ENCODE data around the gene USP36. TPM values are rescaled to one million over a fixed set of nuclear protein-coding genes. Genes with fewer than 3 reads are reported as not detected.
"Not testable (repeated sequence)": the region's sequence is repeated elsewhere in the genome, so short reads cannot be mapped to it uniquely, and the experiment has no call there.

Gene USP36
- 37.5 and 41.8 TPM in 2 replicates for total RNA-seq (2014; rRNA removed)
- percentile 92 among the genes with signal in this experiment for Bru-seq, nascent RNA
- BruChase-seq, experiment 1, labeled RNA remaining after a 6-hour chase: percentile 94 among the genes with signal in this experiment
- percentile 96 among the genes with signal in this experiment for BruChase-seq, experiment 2, labeled RNA remaining after a 2-hour chase
- long read RNA-seq, transcript USP36-210 (17 exons, 3,187 nt): major isoform, 5 of 72 reads
- long read RNA-seq, partial matches to known transcripts: 40 of 72 reads
- long read RNA-seq, other reads (novel, unspliced or antisense): 27 of 72 reads

DNA sequence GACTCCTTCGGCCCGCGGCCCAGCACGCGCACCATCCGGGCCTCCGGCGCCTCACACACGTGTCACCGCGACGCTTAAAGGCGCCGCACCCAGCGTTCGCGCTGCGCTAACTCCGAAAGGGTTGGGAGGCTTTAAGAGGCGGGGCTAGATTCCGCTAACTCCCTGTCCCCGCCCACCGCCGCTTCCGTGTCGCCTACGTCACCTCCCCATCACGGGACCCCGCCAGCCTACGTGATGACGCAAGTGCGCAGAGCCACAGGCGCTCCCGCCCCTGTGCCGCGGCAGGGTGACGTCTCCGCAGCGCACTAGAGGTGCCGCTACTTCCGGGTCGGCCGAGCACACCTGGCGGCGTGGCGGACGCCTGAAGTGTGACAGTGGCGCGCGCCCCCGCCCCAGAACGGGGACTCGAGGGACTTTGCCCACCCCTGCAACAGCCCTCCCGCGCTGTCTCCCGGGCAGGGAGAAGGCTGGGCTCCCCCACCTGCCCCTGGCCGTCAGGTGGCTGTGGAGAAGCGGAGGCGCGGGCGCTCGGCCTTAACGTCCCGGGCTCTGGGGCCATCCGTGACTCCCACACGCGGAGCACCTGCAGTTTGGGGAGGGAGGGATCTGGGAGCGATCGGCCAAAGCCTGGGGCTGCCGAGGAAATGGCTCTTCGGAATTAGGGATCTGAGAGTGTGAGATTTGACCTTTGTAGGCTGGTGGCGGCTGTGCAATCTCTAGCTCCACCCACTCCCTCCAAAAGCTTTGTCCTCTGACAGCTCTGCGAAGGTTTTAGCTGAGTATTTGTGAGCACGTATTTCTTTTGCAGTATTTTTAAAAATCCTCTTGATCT, at the start of gene USP36:
TSS of gene USP36 (minus strand) at position 35 of the 832 bp plus-strand sequence. CDS start 4,451 bp downstream, outside the sequence.
- POLR2A ChIA-PET (ENCODE audit: unreplicated experiment): interaction anchor here (0.6 to 0.7 kb wide), 4 partner anchors 10 to 477 kb away, joined by 3 to 6 read pairs (median 4); no protein-coding TSS in a partner anchor

DNA sequence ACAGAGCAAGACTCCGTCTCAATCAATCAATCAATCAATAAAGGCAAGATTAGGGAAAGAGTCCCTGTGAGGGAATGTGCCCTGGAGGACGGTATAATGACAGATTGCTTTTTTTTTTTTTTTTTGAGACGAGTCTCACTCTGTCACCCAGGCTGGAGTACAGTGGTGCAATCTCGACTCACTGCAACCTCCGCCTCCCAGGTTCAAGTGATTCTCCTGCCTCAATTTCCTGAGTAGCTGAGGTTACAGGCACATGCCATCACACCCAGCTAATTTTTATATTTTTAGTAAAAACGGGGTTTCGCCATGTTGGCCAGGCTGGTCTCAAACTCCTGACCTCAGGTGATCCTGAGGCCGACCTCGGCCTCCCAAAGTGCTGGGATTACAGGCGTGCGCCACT, 49.5 kb upstream of the USP36 start:
- CTCF ChIA-PET; H4K20me1 ChIP-seq (ENCODE audit: low read length); H3K4me3 ChIP-seq (ENCODE audit: low read length); H3K27me3 ChIP-seq (ENCODE audit: low read length); H3K9ac ChIP-seq (ENCODE audit: low read length); H3K9me2 ChIP-seq (replicated peaks; ENCODE audit: low read length); H3K9me3 ChIP-seq (ENCODE audit: low read length); DNase-seq; BruUV-seq (replicated peaks); ATAC-seq; H3K36me3 ChIP-seq (ENCODE audit: low read depth, low read length); H2AFZ ChIP-seq (ENCODE audit: low read length); H3K27ac ChIP-seq (ENCODE audit: low read length); intact Hi-C loops (cut with micrococcal nuclease); H3K4me2 ChIP-seq (ENCODE audit: low read length); H3F3A ChIP-seq (ENCODE audit: low read length, unreplicated experiment); POLR2A ChIA-PET (ENCODE audit: unreplicated experiment): not testable (repeated sequence)
- Histone ChIP-seq H3K4me1 (ENCODE audit: insufficient read depth, low read length) (peaks cover 14% of the 10 kb centered on the region), H3K79me2 (ENCODE audit: low read length) (peaks cover 18% of the 10 kb centered on the region)

More for the DNA sequence above, at the start of gene USP36:
- H3F3A ChIP-seq (ENCODE audit: low read length, unreplicated experiment): no peaks in the 10 kb centered on the region
- DNase-seq: peak; percentile 100
- peak within 1 kb of the TSS; percentile 99 for H3K9ac ChIP-seq (ENCODE audit: low read length)
- CTCF ChIA-PET: no interaction called here
- H3K4me1 ChIP-seq (ENCODE audit: insufficient read depth, low read length): peaks cover 39% of the 10 kb centered on the region
- peaks cover 19% of the 10 kb centered on the region for H3K36me3 ChIP-seq (ENCODE audit: low read depth, low read length)
- no peaks in the 10 kb centered on the region for H3K9me2 ChIP-seq (replicated peaks; ENCODE audit: low read length)
- H3K79me2 ChIP-seq (ENCODE audit: low read length): peaks cover 49% of the 10 kb centered on the region
- TF ChIP-seq EZH2phosphoT487 (IDR thresholded peaks at IDR 0.05; ENCODE audit: borderline replicate concordance, low read length): peak; percentile 55; the same call in 1 of the 2 replicates
- no peak for TF ChIP-seq EZH2 (IDR thresholded peaks at IDR 0.05; ENCODE audit: low read length, unreplicated experiment)
- peaks cover 34% of the 10 kb centered on the region for H4K20me1 ChIP-seq (ENCODE audit: low read length)
- H3K4me3 ChIP-seq (ENCODE audit: low read length): peak within 1 kb of the TSS; percentile 77
- no peaks in the 10 kb centered on the region for H3K9me3 ChIP-seq (ENCODE audit: low read length)
- H3K27me3 ChIP-seq (ENCODE audit: low read length): no peaks in the 10 kb centered on the region
- peak; percentile 82 for ATAC-seq
- H2AFZ ChIP-seq (ENCODE audit: low read length): peak within 1 kb of the TSS; percentile 73
- intact Hi-C loops (cut with micrococcal nuclease): loop anchor here (1.0 to 2.0 kb wide), 3 partner anchors 22 to 134 kb away; no protein-coding TSS in a partner anchor
- TSS peak; percentile 64 for BruUV-seq (replicated peaks)
- H3K27ac ChIP-seq (ENCODE audit: low read length): peak within 1 kb of the TSS; percentile 84
- H3K4me2 ChIP-seq (ENCODE audit: low read length): peak within 1 kb of the TSS; percentile 92

DNA sequence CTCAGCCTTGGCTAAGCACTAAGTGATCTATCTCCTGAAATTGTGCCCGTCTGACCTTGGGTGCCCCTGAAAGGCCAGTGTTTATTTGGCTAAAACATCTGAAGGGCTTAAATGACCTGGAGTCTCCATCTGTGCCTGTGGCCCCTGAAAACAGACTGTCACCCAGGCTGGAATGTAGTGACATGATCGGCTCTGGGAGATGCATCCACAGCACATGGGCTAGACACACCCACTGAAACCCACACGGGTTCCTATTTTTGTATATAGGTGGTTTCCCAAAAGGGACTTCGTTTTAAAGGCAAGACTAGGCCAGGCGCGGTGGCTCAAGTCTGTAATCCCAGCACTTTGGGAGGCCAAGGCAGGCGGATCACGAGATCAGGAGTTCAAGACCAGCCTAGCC, 48.9 kb upstream of the USP36 start:
- Histone ChIP-seq H3K27me3 (ENCODE audit: low read length) (no peaks in the 10 kb centered on the region), H4K20me1 (ENCODE audit: low read length) (0 out of 2 replicates have a peak, but pooled peaks cover 6% of the 10 kb centered on the region), H3F3A (ENCODE audit: low read length, unreplicated experiment) (no peaks in the 10 kb centered on the region), H3K9me2 (replicated peaks; ENCODE audit: low read length) (no peaks in the 10 kb centered on the region), H3K4me2 (ENCODE audit: low read length) (no peak overlapping the region), H2AFZ (ENCODE audit: low read length) (no peak overlapping the region), H3K79me2 (ENCODE audit: low read length) (peaks cover 24% of the 10 kb centered on the region), H3K4me3 (ENCODE audit: low read length) (no peak overlapping the region), H3K27ac (ENCODE audit: low read length) (no peak overlapping the region), H3K36me3 (ENCODE audit: low read depth, low read length) (no peaks in the 10 kb centered on the region), H3K9me3 (ENCODE audit: low read length) (no peaks in the 10 kb centered on the region), H3K9ac (ENCODE audit: low read length) (no peak overlapping the region), H3K4me1 (ENCODE audit: insufficient read depth, low read length) (peaks cover 20% of the 10 kb centered on the region)
- TF ChIP-seq EZH2phosphoT487 (IDR thresholded peaks at IDR 0.05; ENCODE audit: borderline replicate concordance, low read length) (no peak), EZH2 (IDR thresholded peaks at IDR 0.05; ENCODE audit: low read length, unreplicated experiment) (no peak), CTCF (conservative IDR thresholded peaks at IDR 0.05; ENCODE audit: low read depth, low read length) (no peak)
- intact Hi-C loops (cut with micrococcal nuclease): no loop called here
- ChIA-PET POLR2A (ENCODE audit: unreplicated experiment) (no interaction called here), CTCF (no interaction called here)
- ATAC-seq (no peak), DNase-seq (no peak)
- no TSS peak for BruUV-seq (replicated peaks)
